Activated naive CD4-positive, alpha-beta T cell treated with Interleukin-2 at 50 U/mL for 16 hours (primary cell): ENCODE results near the gene CUEDC1.

ENCODE experiments used
- DNase-seq: peaks from one replicate; pipeline ENCODE4 v3.0.0-alpha.2; 2020

CUEDC1 gene, protein sequence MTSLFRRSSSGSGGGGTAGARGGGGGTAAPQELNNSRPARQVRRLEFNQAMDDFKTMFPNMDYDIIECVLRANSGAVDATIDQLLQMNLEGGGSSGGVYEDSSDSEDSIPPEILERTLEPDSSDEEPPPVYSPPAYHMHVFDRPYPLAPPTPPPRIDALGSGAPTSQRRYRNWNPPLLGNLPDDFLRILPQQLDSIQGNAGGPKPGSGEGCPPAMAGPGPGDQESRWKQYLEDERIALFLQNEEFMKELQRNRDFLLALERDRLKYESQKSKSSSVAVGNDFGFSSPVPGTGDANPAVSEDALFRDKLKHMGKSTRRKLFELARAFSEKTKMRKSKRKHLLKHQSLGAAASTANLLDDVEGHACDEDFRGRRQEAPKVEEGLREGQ

GRCh38 chr17:57955183-57955931 lies at the start of gene CUEDC1:
TSS of gene CUEDC1 (minus strand) at chr17:57955412. CDS start at chr17:57885564, 69,848 bp downstream.
- DNase-seq = peak; percentile 72

DNA sequence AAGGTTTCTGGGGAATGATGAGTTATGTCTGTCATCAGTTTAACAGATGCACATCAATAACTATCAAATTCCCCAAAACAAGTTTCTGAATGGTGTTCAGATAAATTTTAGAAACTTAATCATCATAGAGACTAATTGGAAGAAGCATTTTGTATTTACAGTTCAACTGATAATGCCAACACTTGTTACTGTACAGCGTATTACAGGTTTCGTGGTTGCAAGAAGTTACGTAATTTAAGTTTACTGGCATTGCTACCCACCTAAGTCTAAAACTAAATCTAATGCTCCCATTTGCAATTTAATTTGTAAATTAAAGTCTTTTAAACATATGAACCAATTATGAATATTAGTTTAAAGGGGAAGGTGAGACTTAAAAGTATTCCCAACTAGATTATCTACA lies 48.8 kb upstream of the CUEDC1 start:
- no peak for DNase-seq

- DNase-seq = no peak
These were observed 47.8 kb upstream of the CUEDC1 start for GRCh38 chr17:58002973-58003372.

DNA sequence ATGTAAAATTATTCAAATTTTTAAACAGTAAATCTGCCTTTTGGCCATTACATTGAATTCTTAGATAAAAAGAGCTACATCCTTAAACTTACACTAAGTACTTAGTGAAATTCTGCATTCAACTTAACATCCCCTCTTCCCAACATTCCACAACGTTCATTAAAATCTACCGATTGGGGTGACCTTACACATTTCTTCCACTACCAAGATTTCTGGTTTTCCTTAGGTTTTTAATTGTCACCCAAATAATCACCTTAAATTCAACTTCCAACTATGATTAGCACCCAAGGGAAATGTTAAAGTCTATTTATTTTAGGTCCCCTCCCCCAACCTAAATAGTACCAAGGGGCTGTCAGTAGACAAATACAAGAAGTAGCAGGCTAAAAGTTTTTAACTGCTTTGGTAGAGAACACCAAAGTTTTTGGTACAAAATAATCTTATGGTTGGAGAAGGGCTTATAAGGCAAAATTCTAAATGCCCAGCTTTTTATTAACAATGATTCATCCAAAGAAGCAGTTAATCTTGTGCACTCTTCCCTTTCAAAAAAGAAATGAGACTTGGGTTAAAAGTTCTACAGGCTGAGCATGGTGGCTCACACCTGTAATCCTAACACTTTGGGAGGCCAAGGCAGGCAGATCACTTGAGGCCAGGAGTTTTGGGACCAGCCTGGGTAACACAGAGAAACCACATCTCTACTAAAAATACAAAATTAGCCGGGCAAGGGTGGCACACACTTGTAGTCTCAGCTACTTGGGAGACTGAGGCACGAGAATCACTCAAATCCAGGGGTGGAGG lies 47.1 kb upstream of the CUEDC1 start:
- no peak for DNase-seq

GRCh38 chr17:58001461-58002124 lies 46.4 kb upstream of the CUEDC1 start:
- no peak for DNase-seq

DNA sequence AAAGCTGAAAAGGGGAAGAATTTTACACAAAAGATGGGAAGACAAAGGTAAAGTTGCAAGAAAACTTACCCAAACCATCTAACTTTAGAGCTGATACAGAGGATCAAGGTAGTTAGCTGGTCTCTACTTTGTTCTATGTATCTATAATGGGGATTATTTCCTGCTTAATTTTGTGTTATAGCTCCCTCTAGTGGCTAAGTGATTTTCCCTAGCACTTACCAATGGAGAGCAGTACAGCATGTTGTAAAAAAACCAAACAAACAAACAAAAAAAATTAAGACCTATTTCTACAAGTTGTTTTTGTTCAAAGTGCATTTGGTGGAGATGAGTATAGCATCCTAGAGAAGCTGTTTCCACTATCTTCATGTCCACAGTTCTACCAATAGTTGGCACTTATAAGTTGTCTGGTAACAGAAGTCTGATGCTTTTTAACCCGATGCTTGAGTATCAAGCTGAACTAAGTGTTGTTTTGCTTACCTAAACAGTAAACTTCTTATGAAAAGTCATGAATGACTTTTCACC lies 44.3 kb upstream of the CUEDC1 start:
- DNase-seq = no peak

DNA sequence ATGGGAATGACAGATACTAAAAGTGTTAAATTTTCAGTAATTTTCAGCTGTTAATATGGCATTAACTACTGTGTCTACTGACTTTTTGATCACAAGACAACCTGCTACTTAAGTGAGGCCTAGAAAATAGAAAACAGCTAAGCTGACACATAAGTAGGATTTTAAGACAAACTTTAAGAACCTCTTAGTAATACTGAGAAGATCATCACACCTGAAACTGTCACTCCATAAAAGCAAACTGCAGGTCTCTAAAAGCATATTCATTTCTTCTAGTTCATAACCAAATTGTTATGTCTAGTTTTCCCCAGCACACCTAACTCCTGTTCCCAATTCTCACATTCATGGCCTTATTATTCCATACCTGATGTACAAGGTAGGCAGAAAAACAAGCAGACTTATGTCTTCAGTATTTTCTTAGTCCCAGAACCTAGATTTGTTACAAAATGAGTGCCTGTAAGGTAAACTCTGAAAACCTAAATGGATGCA lies 43.8 kb upstream of the CUEDC1 start:
- no peak for DNase-seq

DNA sequence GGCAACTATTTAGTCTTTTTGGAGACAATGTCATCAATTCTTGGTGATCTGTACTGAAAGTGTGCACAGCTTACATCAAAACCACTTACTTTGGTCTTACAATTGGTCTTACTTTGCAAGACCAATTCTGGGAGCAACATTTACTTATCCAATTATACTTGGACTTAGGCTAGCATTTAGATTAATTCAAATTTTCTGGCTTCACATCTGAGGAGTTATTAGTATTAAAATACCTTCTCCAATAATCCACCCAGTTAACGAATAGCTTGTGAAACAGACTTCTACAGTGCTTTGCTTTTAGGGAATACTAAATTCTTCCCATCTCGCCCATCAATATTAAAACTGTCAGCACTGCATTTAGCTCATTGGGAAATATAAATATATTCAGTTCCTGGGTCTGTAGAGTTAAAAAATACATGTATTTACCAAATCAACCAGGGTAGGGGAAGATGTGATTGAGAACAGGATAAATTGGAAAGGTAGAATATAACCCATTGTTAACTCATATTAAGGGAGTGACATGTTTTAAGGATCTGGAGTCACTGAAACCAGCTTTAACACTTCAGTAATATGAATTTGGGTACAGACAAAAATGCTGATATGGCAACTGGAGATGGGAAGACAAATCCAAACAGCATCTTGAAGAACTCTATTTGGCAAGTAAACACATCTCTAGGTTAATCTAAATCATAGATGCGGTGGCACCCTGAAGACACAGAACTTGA lies 42.0 kb upstream of the CUEDC1 start:
- DNase-seq = no peak

- DNase-seq = peak; percentile 57
These were observed 40.1 kb upstream of the CUEDC1 start for GRCh38 chr17:57995076-57995956.

DNA sequence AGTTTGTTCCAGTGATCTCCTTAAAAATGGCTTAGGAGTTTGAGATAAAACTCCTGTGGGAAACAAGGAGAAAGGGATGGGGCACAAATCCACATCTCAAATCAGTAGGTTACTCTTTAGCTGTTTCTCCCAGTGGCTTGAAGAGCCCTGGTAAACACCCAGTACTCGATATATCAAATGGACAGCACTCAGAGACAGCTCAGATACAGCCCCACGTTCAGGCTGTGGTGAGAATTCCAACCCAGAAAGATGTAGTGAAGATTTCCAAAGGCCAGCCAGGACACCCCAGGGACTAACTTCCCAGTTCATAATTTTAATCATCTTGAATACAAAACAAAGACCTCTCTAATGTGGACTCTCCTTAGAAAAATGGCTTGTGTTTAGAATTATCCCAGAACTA lies 39.2 kb upstream of the CUEDC1 start:
- DNase-seq = no peak

- no peak for DNase-seq
These were observed 38.5 kb upstream of the CUEDC1 start for GRCh38 chr17:57993471-57994365.

GRCh38 chr17:57991537-57991936 lies 36.3 kb upstream of the CUEDC1 start:
- DNase-seq = no peak

DNA sequence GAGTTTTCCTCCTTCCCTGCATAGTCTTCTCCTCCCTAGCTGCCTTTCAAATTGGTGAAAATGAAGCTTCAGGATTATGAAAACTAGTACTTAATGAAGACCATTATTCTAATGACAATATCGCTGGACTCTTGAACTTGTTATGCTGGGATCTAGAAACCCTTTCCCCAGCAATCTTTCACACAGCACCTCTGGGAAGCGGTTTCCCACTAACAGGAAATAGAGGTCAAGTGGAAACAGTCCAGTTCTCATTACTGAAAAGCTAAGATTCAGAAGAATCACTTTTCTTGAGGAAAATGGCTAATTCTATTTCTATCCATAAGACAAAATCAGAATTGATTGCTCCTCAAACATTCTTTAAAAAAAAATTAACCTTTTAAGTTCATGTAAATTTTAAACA lies 34.8 kb upstream of the CUEDC1 start:
- DNase-seq = no peak

DNA sequence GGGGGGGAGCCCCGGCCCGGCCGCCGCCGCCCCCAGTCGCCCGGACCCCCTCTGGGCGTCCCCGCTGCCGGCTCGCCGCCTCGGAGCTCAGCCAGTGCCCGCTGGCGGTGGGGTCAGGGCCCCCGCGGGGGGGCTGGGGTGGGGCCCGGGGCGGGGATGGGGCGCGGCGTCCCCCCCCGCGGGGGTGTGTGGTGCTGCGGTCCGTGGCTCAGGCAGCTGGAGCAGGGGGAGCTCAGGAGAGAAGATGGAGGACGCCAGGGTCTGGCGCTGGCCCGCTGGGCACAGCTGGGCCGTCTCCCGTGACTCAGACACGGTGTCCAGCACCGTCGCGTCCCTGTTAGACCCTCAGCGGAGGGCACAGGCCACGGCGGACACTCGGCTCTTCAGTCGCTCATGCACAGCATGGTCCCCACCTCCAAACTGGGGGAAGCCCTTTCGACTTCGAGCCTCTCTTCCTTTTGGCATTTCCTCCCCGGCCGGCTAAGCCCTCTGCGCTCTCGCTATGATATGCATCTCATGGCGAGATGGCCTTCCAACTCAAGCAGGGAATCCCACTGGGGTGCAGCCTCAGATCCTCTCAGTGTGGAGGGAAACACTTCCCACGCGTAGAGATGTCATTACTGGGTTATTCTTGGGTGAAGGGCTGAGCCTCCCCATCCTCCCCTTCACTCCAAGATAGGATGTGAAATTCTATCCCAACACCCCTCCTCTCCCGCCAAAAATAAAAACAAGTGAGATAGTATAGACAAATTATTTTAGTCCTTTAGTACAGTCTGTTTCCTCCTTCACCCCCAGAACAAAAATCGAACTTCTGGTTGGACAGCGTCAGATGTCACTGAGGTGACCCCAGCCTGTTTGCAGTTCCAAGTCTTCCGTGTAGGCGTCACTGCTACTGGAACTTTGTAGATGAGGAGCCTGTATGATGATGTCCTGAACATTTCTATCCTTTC lies 33.4 kb upstream of the CUEDC1 start:
- DNase-seq = no peak

GRCh38 chr17:57987581-57988300 lies 32.5 kb upstream of the CUEDC1 start, which contains the start of gene VEZF1:
TSS of gene VEZF1 (minus strand) at chr17:57988254. CDS start at chr17:57988111, 143 bp downstream.
- DNase-seq = peak; percentile 82

DNA sequence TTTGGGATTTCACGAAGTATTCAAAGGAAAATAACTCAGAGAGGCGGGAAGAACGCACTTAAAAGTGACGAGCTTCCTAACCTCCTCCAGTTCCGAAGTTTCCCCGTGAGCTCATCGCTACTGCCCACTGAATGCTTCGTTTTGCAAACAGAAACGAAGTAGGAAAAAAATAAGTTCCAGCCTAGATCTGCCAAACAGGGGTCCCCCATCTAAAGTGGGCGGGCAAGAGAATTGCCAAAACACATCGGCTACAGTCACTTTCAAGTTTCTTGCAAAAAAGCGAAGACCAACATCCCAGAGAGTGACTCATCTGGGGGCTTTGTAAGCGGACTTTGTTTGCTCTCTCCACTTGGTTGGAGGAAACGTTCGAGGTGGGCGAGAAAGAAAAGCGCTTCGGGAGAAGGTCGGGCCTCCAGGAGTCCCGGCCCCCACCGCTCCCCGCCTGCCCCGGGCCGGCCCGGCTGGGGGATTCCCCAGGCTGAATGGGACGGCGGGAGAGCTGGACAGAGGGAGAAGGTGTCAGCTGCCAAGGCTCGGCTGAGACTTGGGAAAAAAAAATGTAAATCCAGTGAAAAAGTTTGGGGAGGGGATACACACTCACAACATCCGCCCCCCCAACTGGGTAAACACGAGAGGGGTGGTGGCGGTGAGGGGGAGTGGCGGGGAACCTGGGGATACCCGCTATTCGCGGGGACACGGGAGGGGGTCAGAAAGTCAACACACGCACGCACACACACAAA lies 31.8 kb upstream of the CUEDC1 start:
- DNase-seq = peak; percentile 44

DNA sequence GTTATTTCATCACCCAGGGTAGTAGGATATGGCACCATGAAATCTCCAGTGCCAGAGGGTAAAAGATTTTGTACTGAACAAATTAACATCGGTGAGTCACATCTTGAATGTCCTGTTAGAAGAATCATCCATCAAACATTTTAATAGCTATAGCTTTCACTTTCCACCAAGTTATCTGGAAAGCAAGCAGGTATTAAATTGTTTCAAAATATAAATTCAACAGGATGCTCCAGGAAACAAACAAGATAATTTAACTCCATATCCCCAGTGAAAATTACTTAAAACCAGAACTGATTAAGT lies 30.4 kb upstream of the CUEDC1 start:
- DNase-seq = no peak
